Measurements from ENCODE around the gene NDUFS7. TPM values are rescaled to one million over a fixed set of nuclear protein-coding genes. Genes with fewer than 3 reads are reported as not detected.
"Not testable (repeated sequence)": the region's sequence is repeated elsewhere in the genome, so short reads cannot be mapped to it uniquely, and the experiment has no call there.

NDUFS7 gene
- total RNA-seq, 1 donor from 2014 or later: 109 TPM

DNA sequence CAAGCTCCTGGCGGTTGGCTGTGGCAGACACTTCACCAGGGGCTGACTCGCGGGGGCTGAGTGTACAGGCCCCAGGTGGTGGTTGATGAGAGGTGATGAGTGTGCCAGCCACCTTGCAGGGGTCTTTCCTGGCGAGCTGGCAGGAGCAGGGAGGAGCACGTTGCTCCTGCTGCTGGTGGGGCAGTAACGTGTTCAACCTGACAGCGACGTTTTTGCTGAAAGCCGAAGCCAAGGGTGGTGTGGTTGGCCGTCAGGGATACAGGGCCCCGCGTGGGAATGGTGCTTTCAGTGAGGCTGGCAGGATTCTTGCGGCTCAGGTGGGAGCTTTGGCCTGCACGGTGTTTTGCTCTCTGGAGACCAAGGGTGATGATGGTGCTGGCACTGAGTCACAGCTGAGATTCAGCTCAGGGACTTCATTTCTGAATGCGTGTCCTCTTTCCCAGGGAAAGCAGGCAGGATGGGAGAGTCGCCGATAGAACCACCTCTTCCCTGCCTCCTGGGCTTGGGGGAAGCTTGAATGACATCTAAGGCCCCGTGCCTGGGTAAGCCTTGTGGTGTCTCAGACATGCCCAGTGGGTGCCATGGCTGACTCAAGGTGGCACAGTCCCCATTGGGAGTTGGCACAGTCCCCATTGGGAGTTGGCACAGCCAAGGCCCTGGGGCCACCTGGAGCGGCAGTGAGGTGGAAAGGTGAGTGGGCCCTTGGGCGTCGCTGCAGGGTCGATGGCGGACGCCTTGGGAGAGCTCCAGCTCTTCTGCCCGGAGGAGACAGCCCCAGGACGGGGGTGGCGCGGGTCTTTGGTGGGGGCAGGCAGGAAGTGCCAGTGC, 32.5 kb downstream of the NDUFS7 start:
- intact Hi-C loops (cut with micrococcal nuclease): no loop called here

- intact Hi-C loops (cut with micrococcal nuclease): no loop called here
These were observed 33.4 kb downstream of the NDUFS7 start for GRCh38 chr19:1417145-1417544.

GRCh38 chr19:1417681-1418495, 34.2 kb downstream of the NDUFS7 start:
- intact Hi-C loops (cut with micrococcal nuclease): no loop called here

DNA sequence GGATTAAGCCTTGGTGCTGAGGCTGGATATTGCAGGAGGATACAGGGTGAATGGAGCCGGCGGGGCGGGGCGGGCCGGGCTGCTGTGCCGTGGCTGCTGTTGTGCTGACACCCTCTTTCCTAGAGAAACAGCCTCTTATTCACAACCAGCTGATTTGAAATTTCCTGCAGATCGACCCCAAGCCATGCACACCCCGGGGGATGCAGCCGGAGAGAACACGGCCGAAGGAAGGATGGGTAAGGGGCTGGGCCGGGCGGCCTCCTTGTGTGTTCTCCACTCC, 34.7 kb downstream of the NDUFS7 start:
- intact Hi-C loops (cut with micrococcal nuclease): no loop called here

DNA sequence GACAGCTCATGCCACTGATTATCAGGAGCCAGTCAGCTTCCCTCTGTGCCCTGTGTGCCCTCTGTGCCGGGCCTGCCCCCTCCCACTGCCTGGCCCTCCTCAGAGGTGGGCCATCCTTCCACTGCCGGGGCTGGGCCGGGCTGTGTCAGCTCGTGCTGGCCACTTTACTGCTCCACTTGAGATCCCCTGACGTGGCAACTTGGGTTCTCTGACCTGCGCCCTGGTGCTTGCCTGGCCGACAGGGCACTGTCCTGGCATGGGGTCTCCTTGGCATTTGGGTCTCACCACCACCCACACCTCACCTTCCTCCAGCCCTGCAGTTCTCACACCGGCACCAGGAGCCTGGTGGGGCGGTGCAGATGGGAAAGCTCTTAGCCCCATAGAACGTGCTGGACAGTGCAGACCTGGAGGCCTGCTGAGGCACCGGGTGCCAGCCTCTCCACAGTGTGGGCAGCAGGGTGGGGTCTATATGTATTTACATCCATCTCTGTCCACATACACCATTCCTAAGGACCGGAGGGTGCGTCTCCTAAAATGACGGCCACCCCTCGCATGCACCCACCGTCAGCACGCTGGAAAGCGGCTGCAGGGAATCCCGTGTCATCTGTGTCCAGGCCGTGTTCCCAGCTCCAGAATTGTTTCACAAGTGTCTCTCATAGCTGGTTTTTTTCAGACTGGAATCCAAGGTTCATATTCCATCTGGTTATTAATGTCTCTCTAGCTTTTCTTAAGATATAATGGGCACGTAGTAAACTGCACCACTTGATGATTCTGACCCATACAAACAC, 35.4 kb downstream of the NDUFS7 start:
- intact Hi-C loops (cut with micrococcal nuclease): no loop called here

GRCh38 chr19:1420085-1420484, 36.4 kb downstream of the NDUFS7 start:
- intact Hi-C loops (cut with micrococcal nuclease): not testable (repeated sequence)

GRCh38 chr19:1420590-1420989, 36.9 kb downstream of the NDUFS7 start:
- intact Hi-C loops (cut with micrococcal nuclease): no loop called here

DNA sequence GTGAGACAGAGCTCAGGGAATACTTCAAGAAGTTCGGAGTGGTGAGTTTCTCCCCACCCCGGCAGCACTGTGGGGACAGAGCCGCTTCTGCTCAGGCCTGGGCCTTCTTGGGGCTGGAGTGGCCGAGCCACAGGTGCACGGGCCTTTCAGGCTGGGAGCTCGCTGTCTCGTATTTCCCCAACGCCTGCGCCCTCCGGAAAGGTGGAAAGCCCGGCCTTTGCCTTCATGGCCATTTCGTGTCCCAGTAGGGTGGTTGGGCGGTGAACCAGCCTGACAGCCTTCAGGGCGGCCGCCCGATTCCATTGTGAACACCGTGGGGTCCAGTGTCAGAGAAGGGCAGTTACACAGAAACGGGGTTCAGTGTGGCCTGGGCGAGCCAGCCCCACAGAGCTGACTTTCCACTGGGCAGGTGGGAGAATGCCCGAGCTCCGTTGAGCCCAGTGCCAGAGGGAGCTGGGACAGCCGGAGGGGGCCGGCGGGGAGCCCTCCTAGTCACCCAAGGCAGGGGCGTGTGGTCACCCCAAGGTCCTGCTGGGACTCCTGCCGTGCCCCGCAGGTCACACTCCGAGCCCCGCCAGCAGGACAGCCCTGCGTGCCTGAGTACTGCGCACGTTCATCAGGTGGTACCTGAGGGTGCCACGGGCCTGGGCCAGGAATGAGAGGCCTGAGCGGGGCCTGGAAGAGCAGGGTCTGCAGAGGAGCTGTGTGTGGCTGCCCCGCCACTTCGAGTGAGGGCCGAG, 37.7 kb downstream of the NDUFS7 start:
- intact Hi-C loops (cut with micrococcal nuclease): no loop called here

DNA sequence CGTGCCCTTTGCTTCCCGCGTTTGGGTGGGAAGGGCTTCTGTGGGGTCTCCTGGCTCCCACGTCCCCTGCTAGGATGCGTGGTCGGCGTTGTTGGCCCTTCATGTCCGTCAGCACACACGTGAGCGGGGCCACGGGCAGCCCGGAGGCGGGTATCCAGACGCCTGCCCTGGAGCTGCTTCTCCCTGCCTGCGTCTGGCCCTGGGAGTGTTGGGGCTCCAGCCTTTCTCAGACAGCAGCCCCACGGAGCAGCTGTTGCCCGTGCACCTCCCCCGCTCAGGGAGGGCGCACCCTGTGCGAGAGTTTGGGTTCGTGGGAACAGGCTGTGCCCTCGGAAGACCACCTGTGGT, 38.2 kb downstream of the NDUFS7 start:
- intact Hi-C loops (cut with micrococcal nuclease): no loop called here

- intact Hi-C loops (cut with micrococcal nuclease): no loop called here
These were observed 38.7 kb downstream of the NDUFS7 start for GRCh38 chr19:1422360-1422759.

DNA sequence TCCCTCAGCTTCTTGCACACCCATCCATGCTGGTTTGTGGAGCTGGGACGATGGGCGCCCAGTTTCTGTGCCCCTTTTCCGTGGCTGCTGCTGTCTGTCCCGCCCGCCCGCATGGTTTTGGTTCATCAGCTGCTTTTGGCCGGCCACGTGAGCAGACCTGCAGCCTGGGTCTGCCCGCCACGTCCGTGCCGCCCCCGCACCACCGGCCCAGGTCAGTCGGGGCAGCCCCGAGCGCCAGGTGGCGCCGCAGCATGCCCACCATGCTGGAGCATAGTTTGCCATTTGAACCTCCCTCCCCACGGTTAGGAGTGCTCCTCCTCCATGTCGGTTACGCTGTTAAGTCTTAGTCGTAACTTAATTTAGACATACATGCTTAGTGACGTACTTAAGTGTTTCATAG, 39.2 kb downstream of the NDUFS7 start:
- intact Hi-C loops (cut with micrococcal nuclease): no loop called here

- intact Hi-C loops (cut with micrococcal nuclease): no loop called here
These were observed 39.9 kb downstream of the NDUFS7 start for GRCh38 chr19:1423436-1424191.

DNA sequence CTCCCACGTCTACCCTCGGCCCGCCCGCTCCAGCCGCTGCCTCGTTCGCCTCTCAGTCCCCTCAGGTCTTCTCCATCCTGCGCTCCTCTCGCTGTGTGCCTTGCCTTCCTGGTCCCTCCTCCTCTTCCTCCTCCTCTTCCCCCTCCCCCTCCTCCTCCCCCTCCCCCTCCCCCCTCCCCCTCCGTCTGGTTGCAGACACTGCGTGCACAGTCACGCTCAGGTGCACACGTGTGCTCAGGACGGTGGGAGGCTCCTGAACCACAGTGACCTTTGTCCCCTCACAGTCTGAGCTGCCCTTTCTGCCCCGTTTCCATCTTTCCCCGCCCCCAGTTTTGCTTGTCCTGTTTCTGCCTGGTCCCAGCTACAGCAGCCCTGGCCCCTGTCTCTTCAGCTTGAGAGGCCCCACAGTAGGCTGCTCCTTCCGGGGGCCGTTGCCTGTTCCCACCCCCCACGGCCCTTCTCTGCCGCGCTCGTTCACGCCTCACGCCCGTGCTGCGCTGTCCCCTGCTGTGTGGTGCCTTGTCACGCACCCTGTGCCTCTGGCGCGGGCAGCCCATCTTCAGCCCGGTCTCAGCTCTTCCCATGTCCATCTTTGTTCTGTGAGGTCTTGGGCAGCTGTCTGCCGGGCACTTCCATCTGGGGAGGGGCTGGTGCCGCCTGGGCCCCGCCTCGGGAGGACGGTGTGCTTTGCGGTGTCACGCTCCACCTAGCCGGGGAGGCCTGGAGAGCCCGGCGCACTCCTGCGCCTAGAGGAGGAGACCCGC, 40.7 kb downstream of the NDUFS7 start:
- intact Hi-C loops (cut with micrococcal nuclease): no loop called here

DNA sequence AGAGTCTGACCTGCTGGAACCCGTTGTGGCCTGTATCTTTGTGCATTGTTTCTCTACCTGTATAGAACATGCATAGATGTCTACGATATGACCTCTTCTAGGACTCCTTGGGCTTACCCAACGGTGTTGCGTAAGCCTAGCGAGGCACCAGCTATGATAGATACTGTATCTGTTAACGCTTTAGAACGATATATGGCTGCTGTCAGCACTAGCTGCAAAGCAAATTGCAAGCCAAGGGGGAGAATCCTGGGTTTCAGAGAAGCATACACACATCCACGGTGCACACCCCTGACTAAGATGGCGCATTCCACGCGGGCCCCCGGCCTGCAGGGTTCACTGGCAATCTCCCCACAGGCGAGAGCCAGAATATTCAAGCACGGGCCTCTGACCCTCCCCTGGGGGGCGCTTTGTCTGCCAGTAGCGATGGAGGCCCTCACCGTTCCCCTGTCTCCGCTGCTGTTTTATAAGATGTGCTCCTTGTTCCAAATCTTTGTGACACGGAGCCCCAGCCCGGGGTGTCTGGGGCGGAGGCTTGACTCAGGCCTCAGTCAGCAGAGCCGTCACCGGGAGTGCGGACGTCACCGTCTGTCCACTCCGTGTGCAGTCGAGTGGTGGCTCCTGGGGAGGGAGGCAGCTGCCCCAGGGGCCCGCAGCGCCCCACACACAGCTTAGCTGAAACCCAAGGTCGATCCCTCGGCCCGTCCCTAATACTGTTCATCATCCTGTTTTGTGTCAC, 41.6 kb downstream of the NDUFS7 start:
- intact Hi-C loops (cut with micrococcal nuclease): no loop called here

DNA sequence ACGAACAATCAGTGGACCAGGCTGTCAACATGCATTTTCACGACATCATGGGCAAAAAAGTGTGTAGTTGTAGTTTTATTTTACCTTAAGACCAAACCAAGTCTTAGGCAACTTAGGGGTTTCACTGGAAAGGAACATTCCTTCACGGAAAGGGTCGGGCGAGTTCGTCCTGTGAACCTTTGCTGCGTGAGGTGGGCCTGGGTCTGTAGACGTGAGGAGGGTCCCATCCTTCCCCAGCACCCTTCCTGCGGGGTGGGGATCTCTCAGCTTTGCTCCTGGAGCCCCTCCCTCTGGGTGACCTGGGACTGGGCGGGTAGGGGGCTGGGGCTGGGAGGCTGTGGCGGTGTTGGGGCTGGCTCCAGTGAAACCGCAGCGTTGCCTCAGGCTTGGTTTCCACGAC, 42.2 kb downstream of the NDUFS7 start:
- intact Hi-C loops (cut with micrococcal nuclease): no loop called here

DNA sequence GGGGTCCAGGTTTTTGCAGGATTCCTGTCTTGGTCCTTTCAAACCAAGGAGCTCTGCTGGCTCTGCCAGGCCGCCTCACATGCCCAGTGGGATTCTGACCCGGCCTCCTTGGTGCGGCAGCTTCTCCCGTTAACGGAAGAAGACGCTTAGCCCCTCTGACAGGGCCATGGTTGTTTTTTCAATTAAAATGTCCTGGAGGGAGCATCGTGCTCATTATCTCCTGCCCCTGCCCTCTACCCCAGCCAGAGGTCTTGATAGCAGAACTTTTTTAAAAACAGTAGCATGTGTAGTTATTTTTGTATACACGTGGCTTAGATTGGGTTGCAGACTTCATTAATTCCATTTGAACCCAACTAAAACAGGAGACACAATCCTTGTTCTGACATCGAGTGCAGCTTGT, 43.0 kb downstream of the NDUFS7 start:
- intact Hi-C loops (cut with micrococcal nuclease): no loop called here

DNA sequence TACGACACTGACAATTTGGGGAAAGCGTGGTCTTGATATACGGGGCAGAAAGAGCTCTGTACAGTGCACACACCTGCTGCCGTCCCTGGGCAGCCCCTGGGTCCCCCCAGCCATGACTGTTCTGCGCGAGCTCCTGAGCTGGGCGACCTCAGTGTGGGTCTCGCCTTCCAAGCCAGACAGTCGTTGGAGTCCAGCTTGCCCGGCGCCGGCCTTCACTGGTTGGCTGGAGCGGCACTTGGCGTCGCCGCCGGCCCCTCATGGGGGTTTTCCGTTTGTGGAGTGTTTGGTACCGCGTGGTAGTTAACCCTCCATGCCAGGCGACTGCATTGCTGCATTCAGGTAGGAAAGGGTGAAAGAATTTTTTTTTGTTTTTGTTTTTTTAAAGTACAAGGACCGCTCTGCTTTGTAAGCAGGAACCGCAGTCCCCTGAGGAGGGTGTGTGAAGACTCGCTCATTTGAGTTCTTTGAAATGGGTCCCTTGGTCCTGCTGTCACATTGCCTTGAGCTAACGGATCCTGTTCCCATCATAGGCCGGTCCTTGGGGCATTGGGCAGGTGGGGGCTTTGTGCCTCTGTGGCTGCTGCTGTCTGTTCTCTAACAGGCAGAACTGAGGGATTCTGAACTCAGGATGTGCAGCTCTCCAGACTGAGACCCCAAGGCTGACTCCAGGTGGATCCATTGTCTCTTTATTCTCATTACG, 43.7 kb downstream of the NDUFS7 start:
- intact Hi-C loops (cut with micrococcal nuclease): no loop called here

GRCh38 chr19:1428738-1429391, 45.2 kb downstream of the NDUFS7 start:
- intact Hi-C loops (cut with micrococcal nuclease): no loop called here

All from T-helper 1 cell treated with Interleukin-12 subunit alpha and Interleukin-12 subunit beta and Interleukin-4 antibody, amounts not matched to agents 30 ng/mL and 1 ng/mL, for 36 hours (primary cell).